OCI-LY3 (cell line): ENCODE data around the gene RMND5A.

ENCODE experiments used
- H2AFZ ChIP-seq: fragments of 200-600, 300-600 bp; shearing (Covaris generic); 2 replicates; pipeline ENCODE4 v1.6.0; 2014; ENCODE audit warnings: antibody characterized with exemption, low read depth, low read length
- H3K27ac ChIP-seq: fragments of 200-600, 300-600 bp; sonication (generic); 2 replicates; pipeline ENCODE4 v1.5.1; 2014; ENCODE audit warnings: mild to moderate bottlenecking, low read length, moderate library complexity, mixed read lengths
- H3K27me3 ChIP-seq: fragments of 200-600, 300-600 bp; sonication (generic); 2 replicates; pipeline ENCODE4 v1.6.1; 2014; ENCODE audit warnings: low read depth, low read length, mixed read lengths
- H3K36me3 ChIP-seq: fragments of 200-600, 300-600 bp; sonication (generic); replicated peaks from 2 replicates; pipeline ENCODE3; 2014; ENCODE audit warnings: low read depth, low read length, mixed read lengths
- H3K4me1 ChIP-seq: fragments of 300-600, 200-600 bp; sonication (generic); 2 replicates; pipeline ENCODE4 v1.6.1; 2014; ENCODE audit warnings: low read length, mixed read lengths
- H3K4me2 ChIP-seq: fragments of 200-600, 300-600 bp; sonication (generic); 2 replicates; pipeline ENCODE4 v1.6.1; 2014; ENCODE audit warnings: low read length, mixed read lengths
- H3K4me3 ChIP-seq: fragments of 300-600, 200-600 bp; sonication (generic); 2 replicates; pipeline ENCODE4 v1.5.1; 2014; ENCODE audit warnings: antibody characterized with exemption, mild to moderate bottlenecking, low read length, moderate library complexity
- H3K79me2 ChIP-seq: fragments of 300-600, 200-600 bp; shearing (Covaris generic); 2 replicates; pipeline ENCODE4 v1.6.1; 2014; ENCODE audit warnings: mild to moderate bottlenecking, low read length, mixed read lengths
- H3K9ac ChIP-seq: fragments of 300-600, 200-600 bp; shearing (Covaris generic); 2 replicates; pipeline ENCODE4 v1.6.0; 2014; ENCODE audit warnings: mild to moderate bottlenecking, low read length, moderate library complexity
- H3K9me3 ChIP-seq: fragments of 200-600, 300-600 bp; shearing (Covaris generic); 2 replicates; pipeline ENCODE4 v1.6.1; 2014; ENCODE audit warnings: low read length, mixed read lengths; ENCODE audit not compliant: insufficient read depth
- H4K20me1 ChIP-seq: fragments of 200-600, 300-600 bp; sonication (generic); 2 replicates; pipeline ENCODE4 v1.6.1; 2016; ENCODE audit warnings: low read length, mixed read lengths; ENCODE audit not compliant: insufficient read depth
- EZH2phosphoT487 ChIP-seq: fragments of 200-600 bp; shearing (Covaris generic); IDR thresholded peaks from 2 replicates; pipeline ENCODE4 v1.6.1; 2018; ENCODE audit warnings: antibody characterized with exemption, mixed run types, low read depth
- TF ChIP-seq, protein P1 (sequence below): fragments of 200-600, 300-600 bp; sonication (generic); IDR thresholded peaks from 2 replicates; pipeline ENCODE4 v1.5.1; 2014; ENCODE audit warnings: antibody characterized with exemption, low read length, low read depth

Gene RMND5A

DNA sequence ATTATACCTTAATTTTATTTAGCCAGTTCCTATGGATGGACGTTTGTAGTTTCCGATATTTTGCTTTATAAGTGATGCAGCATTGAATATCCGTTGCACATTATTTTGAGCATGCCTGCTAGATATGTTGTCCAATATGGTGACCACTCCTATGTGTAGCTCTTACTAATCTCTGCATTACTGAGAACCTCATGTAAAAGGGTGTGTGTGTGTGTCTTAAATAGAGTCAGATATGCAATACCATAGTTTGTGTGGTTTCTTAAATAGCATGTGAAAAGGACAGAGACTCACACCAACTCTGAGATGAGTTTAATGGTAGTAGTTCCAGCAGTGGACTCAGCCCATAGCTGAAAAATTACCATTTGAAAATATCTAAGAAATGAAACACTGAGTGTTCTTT is 38.3 kb downstream of the RMND5A start:
- Histone ChIP-seq H3K36me3 (peaks cover 24% of the 10 kb centered on the region), H3K9me3 (no peaks in the 10 kb centered on the region), H3K27ac (no peak overlapping the region), H3K9ac (no peak overlapping the region), H3K4me1 (no peaks in the 10 kb centered on the region), H3K79me2 (peaks cover 26% of the 10 kb centered on the region), H3K4me2 (no peak overlapping the region), H2AFZ (no peak overlapping the region), H4K20me1 (peaks cover 23% of the 10 kb centered on the region), H3K27me3 (no peaks in the 10 kb centered on the region), H3K4me3 (no peak overlapping the region)
- TF ChIP-seq, protein P1, sequence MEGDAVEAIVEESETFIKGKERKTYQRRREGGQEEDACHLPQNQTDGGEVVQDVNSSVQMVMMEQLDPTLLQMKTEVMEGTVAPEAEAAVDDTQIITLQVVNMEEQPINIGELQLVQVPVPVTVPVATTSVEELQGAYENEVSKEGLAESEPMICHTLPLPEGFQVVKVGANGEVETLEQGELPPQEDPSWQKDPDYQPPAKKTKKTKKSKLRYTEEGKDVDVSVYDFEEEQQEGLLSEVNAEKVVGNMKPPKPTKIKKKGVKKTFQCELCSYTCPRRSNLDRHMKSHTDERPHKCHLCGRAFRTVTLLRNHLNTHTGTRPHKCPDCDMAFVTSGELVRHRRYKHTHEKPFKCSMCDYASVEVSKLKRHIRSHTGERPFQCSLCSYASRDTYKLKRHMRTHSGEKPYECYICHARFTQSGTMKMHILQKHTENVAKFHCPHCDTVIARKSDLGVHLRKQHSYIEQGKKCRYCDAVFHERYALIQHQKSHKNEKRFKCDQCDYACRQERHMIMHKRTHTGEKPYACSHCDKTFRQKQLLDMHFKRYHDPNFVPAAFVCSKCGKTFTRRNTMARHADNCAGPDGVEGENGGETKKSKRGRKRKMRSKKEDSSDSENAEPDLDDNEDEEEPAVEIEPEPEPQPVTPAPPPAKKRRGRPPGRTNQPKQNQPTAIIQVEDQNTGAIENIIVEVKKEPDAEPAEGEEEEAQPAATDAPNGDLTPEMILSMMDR, result no peak
- TF ChIP-seq EZH2phosphoT487, result no peak

DNA sequence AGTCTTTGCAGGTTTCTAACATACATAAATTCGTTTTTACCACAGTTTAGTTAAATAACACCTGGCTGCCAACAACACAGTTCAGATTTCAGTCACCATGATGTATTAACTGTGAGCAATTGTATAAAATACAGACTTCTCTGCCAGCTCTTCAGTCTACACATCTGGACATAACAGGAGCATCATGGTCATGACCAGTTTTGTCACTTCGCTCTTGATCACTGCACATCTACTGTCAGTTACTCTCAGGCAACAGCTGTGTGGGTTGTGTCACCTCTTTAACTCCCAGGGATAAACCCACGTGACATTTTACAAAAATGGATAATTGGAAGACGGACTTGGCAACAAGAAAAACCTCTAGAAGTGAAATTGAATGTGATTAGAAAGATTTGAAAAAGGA is 40.3 kb downstream of the RMND5A start:
- H3K79me2 ChIP-seq, result peaks cover 26% of the 10 kb centered on the region

DNA sequence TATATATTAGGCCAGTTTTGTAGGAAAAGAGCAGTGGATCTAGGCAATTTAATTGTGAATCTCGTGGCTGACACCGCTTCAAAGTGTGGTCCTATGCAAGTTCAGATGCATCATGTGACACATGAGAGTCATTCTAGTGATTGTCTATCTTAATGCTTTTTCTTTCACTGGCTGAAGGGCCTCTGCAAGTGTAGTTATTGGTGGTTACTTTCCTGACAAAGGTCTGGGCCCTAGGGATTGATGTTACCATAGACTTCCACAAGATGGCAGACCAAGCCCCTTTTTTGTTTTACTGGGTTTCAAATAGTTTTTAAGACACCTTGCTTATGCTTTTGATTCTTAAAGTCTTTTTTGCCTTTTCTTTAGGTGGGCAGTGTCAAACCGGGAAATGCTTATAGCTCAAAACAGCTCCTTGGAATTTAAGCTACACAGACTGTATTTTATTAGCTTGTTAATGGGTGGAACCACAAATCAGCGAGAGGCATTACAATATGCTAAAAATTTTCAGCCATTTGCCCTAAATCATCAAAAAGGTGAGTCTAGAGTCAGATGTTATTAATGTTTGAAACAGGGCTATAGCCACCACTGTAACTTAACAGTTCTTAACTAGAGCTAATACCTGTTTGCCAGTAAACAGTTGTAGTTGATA is 44.7 kb downstream of the RMND5A start:
- no peak for TF ChIP-seq EZH2phosphoT487
- TF ChIP-seq, protein P1, result peak; percentile 77
- peaks cover 14% of the 10 kb centered on the region for H3K36me3 ChIP-seq
- no peak overlapping the region for H3K27ac ChIP-seq

More for the DNA sequence above, 40.3 kb downstream of the RMND5A start:
- TF ChIP-seq, protein P1, result no peak
- no peak for TF ChIP-seq EZH2phosphoT487
- Histone ChIP-seq H3K4me3 (no peak overlapping the region), H3K4me1 (no peaks in the 10 kb centered on the region), H3K9me3 (no peaks in the 10 kb centered on the region), H3K9ac (no peak overlapping the region), H3K36me3 (peaks cover 12% of the 10 kb centered on the region), H4K20me1 (peaks cover 34% of the 10 kb centered on the region), H2AFZ (no peak overlapping the region), H3K4me2 (no peak overlapping the region), H3K27ac (no peak overlapping the region), H3K27me3 (no peaks in the 10 kb centered on the region)

DNA sequence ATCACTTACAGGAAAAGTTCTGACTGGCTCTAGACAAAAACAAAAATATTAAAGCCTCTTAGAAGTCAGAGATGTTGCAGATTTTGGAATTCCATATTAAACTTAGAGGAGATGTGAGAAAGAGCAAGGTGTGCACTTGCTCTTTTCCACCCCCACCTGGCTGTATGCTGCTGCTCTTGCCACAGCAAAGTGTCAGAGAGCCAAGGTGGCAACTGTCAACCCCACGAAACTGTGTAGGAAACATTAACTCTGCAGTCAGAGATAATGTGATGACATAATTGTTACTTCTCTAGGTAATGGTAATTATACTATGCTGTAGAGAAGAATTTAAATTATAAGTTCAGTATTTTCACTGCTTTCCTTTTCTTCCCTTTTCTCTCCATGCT is 45.2 kb downstream of the RMND5A start:
- TF ChIP-seq EZH2phosphoT487, result no peak
- TF ChIP-seq, protein P1, result no peak
- H3K36me3 ChIP-seq, result peaks cover 15% of the 10 kb centered on the region
- no peak overlapping the region for H3K9ac ChIP-seq

More for the DNA sequence above, 44.7 kb downstream of the RMND5A start:
- H4K20me1 ChIP-seq, result peaks cover 23% of the 10 kb centered on the region
- H3K27me3 ChIP-seq, result no peaks in the 10 kb centered on the region
- no peaks in the 10 kb centered on the region for H3K4me1 ChIP-seq
- H3K9ac ChIP-seq, result no peak overlapping the region
- no peak overlapping the region for H2AFZ ChIP-seq
- H3K79me2 ChIP-seq, result peaks cover 11% of the 10 kb centered on the region
- no peak overlapping the region for H3K4me2 ChIP-seq
- no peak overlapping the region for H3K4me3 ChIP-seq
- no peaks in the 10 kb centered on the region for H3K9me3 ChIP-seq

More for the DNA sequence above, 45.2 kb downstream of the RMND5A start:
- no peaks in the 10 kb centered on the region for H3K9me3 ChIP-seq
- H3K4me1 ChIP-seq, result no peaks in the 10 kb centered on the region
- H3K4me2 ChIP-seq, result no peak overlapping the region
- H3K27ac ChIP-seq, result no peak overlapping the region
- H2AFZ ChIP-seq, result no peak overlapping the region
- H4K20me1 ChIP-seq, result peaks cover 23% of the 10 kb centered on the region
- no peaks in the 10 kb centered on the region for H3K27me3 ChIP-seq
- peaks cover 11% of the 10 kb centered on the region for H3K79me2 ChIP-seq
- H3K4me3 ChIP-seq, result no peak overlapping the region
